Stimulated activated CD4-positive, alpha-beta T cell treated with anti-CD3 and anti-CD28 coated beads, Interleukin-15, amount 100 ng/mL, for 48 hours (primary cell): ENCODE measurements around the gene PITX1.

ENCODE experiments used
- DNase-seq, 2 donors: peaks; one replicate each; pipeline ENCODE4 v3.0.0-alpha.2; 2020; ENCODE audit warnings: low read depth in 2 of 2

PITX1 gene

GRCh38 chr5:135041726-135042125 lies 7.7 kb upstream of the PITX1 start:
- no peak for DNase-seq

- DNase-seq = no peak
These were observed 7.1 kb upstream of the PITX1 start for GRCh38 chr5:135041145-135041587.

GRCh38 chr5:135040333-135041144 lies 6.5 kb upstream of the PITX1 start:
- no peak for DNase-seq

- no peak for DNase-seq
These were observed 6.0 kb upstream of the PITX1 start for GRCh38 chr5:135040034-135040332.

- no peak for DNase-seq
These were observed 5.4 kb upstream of the PITX1 start for GRCh38 chr5:135039271-135040033.

GRCh38 chr5:135038813-135039270 lies 4.8 kb upstream of the PITX1 start:
- no peak for DNase-seq

GRCh38 chr5:135038205-135038812 lies 4.3 kb upstream of the PITX1 start:
- no peak for DNase-seq

GRCh38 chr5:135037519-135038204 lies 3.6 kb upstream of the PITX1 start:
- no peak for DNase-seq

- no peak for DNase-seq
These were observed 2.4 kb upstream of the PITX1 start for GRCh38 chr5:135036405-135036804.

GRCh38 chr5:135035678-135036030 lies 1.6 kb upstream of the PITX1 start:
- no peak for DNase-seq

- DNase-seq = no peak
These were observed 1.1 kb upstream of the PITX1 start for GRCh38 chr5:135034963-135035677.

- no peak for DNase-seq
These were observed 371 bp upstream of the PITX1 start for GRCh38 chr5:135034236-135034962.

- DNase-seq = no peak
These were observed 798 bp downstream of the PITX1 start for GRCh38 chr5:135032999-135033861.

- no peak for DNase-seq
These were observed 1.4 kb downstream of the PITX1 start for GRCh38 chr5:135032695-135032998.

GRCh38 chr5:135031813-135032694 lies 2.0 kb downstream of the PITX1 start:
- no peak for DNase-seq

- DNase-seq = no peak
These were observed 2.8 kb downstream of the PITX1 start for GRCh38 chr5:135030956-135031812.

GRCh38 chr5:135030123-135030955 lies 3.7 kb downstream of the PITX1 start:
- DNase-seq = no peak
